Chondrocyte (in vitro differentiated cells): ENCODE data around the gene ALDH3B1. TPM values are rescaled to one million over a fixed set of nuclear protein-coding genes. Genes with fewer than 3 reads are reported as not detected.

Experiments used
- DNase-seq: peaks from one replicate; pipeline ENCODE4 v3.0.0; 2021; ENCODE audit warnings: mixed read lengths, low spot score
- H3K27ac Mint-ChIP-seq: one replicate; pipeline ENCODE4 v1.8.0; 2021; ENCODE audit warnings: mild to moderate bottlenecking, moderate library complexity, mixed read lengths; ENCODE audit not compliant: unreplicated experiment
- H3K27me3 Mint-ChIP-seq: 2 replicates; pipeline ENCODE4 v1.8.0; 2021; ENCODE audit warnings: low read depth, mixed read lengths
- H3K36me3 Mint-ChIP-seq: 2 replicates; pipeline ENCODE4 v1.8.0; 2021; ENCODE audit warnings: low read depth, mixed read lengths
- H3K4me1 Mint-ChIP-seq: 2 replicates; pipeline ENCODE4 v1.8.0; 2021; ENCODE audit warnings: low read depth, mild to moderate bottlenecking, mixed read lengths
- H3K4me3 Mint-ChIP-seq: one replicate; pipeline ENCODE4 v1.8.0; 2021; ENCODE audit warnings: mild to moderate bottlenecking, moderate library complexity, mixed read lengths; ENCODE audit not compliant: unreplicated experiment
- H3K9me3 Mint-ChIP-seq: 2 replicates; pipeline ENCODE4 v1.8.0; 2021; ENCODE audit warnings: low read depth, mixed read lengths
- total RNA-seq: library from RNA; stranded (reverse); gene quantifications from 3 replicates; pipeline ENCODE4 v1.2.1, GENCODE V29; 2021
- TF ChIP-seq, protein P1 (sequence below): fragments of 200-600 bp; sonication (generic); IDR thresholded peaks from 2 replicates; pipeline ENCODE4 v1.5.0; 2021; ENCODE audit warnings: antibody characterized with exemption, mild to moderate bottlenecking, moderate library complexity

ALDH3B1 gene
- total RNA-seq, 1 donor from 2014 or later: 13.1 TPM

DNA sequence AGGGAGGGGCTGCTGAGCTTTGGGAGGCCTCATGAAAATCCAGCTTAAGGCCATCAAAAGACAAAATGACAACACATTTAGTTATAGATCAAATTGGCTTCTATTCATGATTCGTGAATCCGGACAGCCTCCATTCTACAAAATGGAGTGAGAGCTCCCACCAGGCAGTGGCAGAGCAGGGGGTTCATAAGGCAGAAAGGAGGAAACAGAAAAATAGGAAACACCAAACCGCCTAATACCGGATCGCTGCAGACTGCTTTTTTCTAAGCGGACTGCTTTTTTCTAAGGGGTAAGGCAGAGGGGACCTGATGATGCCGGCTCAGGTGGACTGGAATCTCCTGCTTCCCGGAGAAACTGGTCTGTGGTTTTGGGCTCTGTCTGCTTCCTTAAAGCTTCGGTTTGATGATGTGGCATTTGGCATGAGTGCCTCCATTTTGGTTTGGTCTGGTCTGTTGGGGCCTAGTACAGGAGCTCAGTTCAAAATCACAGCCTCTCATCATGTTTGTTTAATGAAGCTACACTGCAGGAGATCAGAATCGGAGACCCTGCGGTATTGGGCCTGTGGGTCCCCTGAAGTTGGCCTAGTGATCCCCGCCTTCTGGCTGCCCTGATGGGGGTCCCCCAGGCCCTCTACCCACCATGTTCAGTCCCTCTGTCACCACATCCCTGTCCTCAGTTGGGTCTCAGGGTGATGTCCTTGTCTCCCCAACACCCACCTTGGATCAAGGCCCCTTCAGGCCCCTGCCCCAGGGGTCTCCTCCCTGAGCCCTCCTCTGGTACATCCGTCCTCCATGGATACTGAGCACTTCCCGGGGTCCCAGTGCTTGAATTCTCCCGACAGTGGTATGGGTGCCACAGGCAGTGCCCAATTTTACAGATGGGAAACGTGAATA is 1.2 kb downstream of the ALDH3B1 start:
- no peaks in the 10 kb centered on the region for H3K9me3 Mint-ChIP-seq
- H3K27ac Mint-ChIP-seq: peak overlapping the region; percentile 95
- no peaks in the 10 kb centered on the region for H3K36me3 Mint-ChIP-seq
- TF ChIP-seq, protein P1, sequence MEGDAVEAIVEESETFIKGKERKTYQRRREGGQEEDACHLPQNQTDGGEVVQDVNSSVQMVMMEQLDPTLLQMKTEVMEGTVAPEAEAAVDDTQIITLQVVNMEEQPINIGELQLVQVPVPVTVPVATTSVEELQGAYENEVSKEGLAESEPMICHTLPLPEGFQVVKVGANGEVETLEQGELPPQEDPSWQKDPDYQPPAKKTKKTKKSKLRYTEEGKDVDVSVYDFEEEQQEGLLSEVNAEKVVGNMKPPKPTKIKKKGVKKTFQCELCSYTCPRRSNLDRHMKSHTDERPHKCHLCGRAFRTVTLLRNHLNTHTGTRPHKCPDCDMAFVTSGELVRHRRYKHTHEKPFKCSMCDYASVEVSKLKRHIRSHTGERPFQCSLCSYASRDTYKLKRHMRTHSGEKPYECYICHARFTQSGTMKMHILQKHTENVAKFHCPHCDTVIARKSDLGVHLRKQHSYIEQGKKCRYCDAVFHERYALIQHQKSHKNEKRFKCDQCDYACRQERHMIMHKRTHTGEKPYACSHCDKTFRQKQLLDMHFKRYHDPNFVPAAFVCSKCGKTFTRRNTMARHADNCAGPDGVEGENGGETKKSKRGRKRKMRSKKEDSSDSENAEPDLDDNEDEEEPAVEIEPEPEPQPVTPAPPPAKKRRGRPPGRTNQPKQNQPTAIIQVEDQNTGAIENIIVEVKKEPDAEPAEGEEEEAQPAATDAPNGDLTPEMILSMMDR: no peak
- H3K27me3 Mint-ChIP-seq: no peaks in the 10 kb centered on the region
- DNase-seq: no peak
- peaks cover 67% of the 10 kb centered on the region for H3K4me1 Mint-ChIP-seq
- H3K4me3 Mint-ChIP-seq: peak overlapping the region; percentile 72

DNA sequence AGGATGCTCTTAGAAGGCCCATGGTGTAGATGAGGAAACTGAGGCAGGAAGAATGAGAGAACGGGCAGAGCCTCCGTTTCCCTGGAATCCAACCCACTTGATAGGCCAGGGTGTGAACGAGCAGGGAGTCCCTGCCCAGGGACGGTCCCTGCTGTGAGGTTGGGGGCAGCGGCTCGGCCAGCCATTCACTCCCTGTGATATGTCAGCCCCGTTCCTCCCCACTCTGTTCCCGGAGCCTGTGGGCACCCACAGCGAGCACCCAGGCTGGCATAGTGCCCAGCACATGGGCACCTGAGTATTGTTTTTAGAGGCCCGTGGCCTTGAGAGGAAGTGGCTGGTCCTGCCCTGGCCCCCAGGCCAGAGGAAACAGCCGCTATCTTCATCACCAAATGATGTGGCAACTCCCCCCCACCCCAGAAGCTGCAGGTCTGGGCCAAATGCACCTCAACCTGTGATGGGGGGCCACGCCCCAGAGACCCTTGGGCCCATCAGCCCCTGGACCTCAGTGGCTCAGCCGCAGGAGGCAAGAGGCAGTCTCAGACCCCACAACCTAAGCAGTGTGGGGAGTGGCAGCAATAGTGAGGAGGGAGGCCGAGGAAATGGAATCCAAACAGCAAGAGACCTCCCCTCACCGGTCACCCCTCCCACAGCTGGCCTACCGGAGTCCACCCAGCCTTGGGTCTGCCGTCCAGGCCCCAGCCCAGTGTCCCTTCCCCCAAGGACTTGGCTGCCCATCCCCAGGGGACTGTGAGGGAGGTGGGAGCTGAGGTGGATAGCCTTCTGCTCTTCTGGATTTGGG is 2.1 kb downstream of the ALDH3B1 start:
- DNase-seq: no peak
- TF ChIP-seq, protein P1: no peak
- H3K9me3 Mint-ChIP-seq: no peaks in the 10 kb centered on the region
- no peaks in the 10 kb centered on the region for H3K27me3 Mint-ChIP-seq
- peak overlapping the region; percentile 95 for H3K27ac Mint-ChIP-seq
- peaks cover 74% of the 10 kb centered on the region for H3K4me1 Mint-ChIP-seq
- no peak overlapping the region for H3K4me3 Mint-ChIP-seq
- H3K36me3 Mint-ChIP-seq: no peaks in the 10 kb centered on the region

DNA sequence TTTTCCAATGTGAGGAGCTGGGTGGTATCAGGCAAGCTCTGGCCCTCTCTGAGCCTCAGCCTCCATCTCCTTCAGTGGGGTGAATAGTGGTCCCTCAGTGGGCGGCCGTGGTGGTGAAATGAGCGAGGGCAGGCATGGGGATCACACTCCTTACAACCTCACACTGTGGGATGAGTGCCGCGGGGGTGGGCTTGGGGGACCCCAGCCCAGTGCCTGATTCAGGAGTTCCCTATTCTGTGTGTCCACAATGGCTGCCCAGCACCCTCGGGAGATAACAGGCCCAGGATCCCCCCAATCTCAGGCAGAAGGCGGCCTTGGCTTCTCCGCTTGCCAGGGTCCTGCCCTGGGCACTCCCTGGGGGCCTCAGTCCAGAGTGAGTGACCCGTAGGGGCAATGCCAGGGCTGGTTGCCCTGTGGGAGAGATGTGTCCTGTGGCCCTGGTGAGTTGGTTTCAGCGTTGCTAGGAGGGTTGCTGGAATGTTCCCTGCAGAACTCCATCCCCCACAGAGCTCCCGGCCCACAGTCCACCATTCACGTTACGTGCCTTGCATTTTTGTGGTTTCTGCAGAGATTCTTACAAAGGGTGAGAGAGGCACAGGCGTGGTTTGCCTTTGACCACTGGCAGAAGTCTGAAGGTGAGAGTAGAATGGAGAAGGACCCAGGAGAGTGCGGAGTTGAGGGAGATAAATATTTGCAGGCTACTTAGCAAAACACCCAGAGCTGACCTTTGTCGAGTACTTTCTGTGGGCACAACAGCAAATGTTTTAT is 2.9 kb downstream of the ALDH3B1 start:
- no peak for DNase-seq
- peak overlapping the region; percentile 94 for H3K27ac Mint-ChIP-seq
- H3K36me3 Mint-ChIP-seq: no peaks in the 10 kb centered on the region

DNA sequence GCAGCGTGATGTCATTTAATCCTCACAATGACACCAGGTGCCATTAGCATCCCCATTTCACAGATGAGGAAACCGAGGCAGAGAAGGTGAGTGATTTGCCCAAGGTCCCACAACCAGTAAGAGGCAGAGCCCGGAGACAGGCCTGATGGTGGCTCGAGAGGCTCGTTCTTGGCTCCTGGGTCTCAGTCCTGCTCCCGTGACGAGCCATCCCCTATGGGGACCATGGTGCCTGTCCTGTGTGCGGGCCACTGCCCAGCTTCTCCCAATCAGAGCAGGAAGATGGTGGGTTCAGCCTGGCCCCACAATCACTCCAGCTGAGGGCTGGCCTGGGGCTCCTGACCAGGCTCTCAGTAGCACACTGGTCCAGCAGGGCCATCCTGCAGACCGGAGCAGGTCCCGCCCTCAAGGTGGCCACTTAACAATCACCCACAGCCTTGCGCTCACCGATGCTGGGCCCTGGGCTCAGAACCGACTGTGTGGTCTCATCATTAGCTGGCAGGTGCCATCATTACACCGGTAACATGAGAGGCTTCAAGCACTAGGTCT is 3.6 kb downstream of the ALDH3B1 start:
- no peaks in the 10 kb centered on the region for H3K27me3 Mint-ChIP-seq
- no peaks in the 10 kb centered on the region for H3K36me3 Mint-ChIP-seq
- peak overlapping the region; percentile 94 for H3K27ac Mint-ChIP-seq
- no peak for DNase-seq
- TF ChIP-seq, protein P1: no peak
- no peaks in the 10 kb centered on the region for H3K9me3 Mint-ChIP-seq
- no peak overlapping the region for H3K4me3 Mint-ChIP-seq
- H3K4me1 Mint-ChIP-seq: peaks cover 85% of the 10 kb centered on the region

More for the DNA sequence above, 2.9 kb downstream of the ALDH3B1 start:
- TF ChIP-seq, protein P1: no peak
- Mint-ChIP-seq H3K4me1 (peaks cover 82% of the 10 kb centered on the region), H3K4me3 (no peak overlapping the region), H3K27me3 (no peaks in the 10 kb centered on the region), H3K9me3 (no peaks in the 10 kb centered on the region)
